KMS-11 (cell line): ENCODE measurements around the gene OR10D3.
"Not testable (repeated sequence)": the region's sequence is repeated elsewhere in the genome, so short reads cannot be mapped to it uniquely, and the experiment has no call there.

Experiments
- H2AFZ ChIP-seq: fragments of 200-600 bp; sonication (generic); 2 replicates; pipeline ENCODE4 v1.6.1; 2016; ENCODE audit warnings: antibody characterized with exemption, mixed run types, low read depth
- H3K27ac ChIP-seq: fragments of 200-600 bp; sonication (generic); 2 replicates; pipeline ENCODE4 v1.6.1; 2016; ENCODE audit warnings: mild to moderate bottlenecking, mixed run types
- H3K27me3 ChIP-seq: fragments of 200-600 bp; sonication (generic); 2 replicates; pipeline ENCODE4 v1.6.1; 2017; ENCODE audit warnings: mild to moderate bottlenecking, low read depth, mixed run types, moderate library complexity; ENCODE audit not compliant: insufficient read depth
- H3K36me3 ChIP-seq: fragments of 200-600 bp; sonication (generic); 2 replicates; pipeline ENCODE4 v1.6.1; 2017; ENCODE audit warnings: mild to moderate bottlenecking, mixed run types; ENCODE audit not compliant: insufficient read depth
- H3K4me1 ChIP-seq: fragments of 200-600 bp; sonication (generic); 2 replicates; pipeline ENCODE4 v1.6.1; 2016; ENCODE audit warnings: mild to moderate bottlenecking, low read depth, mixed run types; ENCODE audit not compliant: poor library complexity, severe bottlenecking
- H3K4me2 ChIP-seq: fragments of 200-600 bp; sonication (generic); 2 replicates; pipeline ENCODE4 v1.7.0; 2016; ENCODE audit warnings: mild to moderate bottlenecking, mixed run types
- H3K4me3 ChIP-seq: fragments of 200-600 bp; sonication (generic); IDR thresholded peaks from 2 replicates; pipeline ENCODE4 v1.6.1; 2017; ENCODE audit warnings: low read depth, low read length, mixed read lengths; ENCODE audit not compliant: insufficient read depth
- H3K79me2 ChIP-seq: fragments of 200-600 bp; sonication (generic); 2 replicates; pipeline ENCODE4 v1.6.1; 2016; ENCODE audit warnings: low read depth, mixed run types; ENCODE audit not compliant: insufficient read depth
- H3K9ac ChIP-seq: fragments of 200-600 bp; sonication (generic); 2 replicates; pipeline ENCODE4 v1.6.1; 2016; ENCODE audit warnings: mild to moderate bottlenecking, mixed run types
- H4K20me1 ChIP-seq: fragments of 200-600 bp; sonication (generic); 2 replicates; pipeline ENCODE4 v1.6.1; 2016; ENCODE audit warnings: mild to moderate bottlenecking, mixed run types; ENCODE audit not compliant: insufficient read depth
- CTCF ChIP-seq: fragments of 200-600 bp; sonication (generic); conservative IDR thresholded peaks from 2 replicates; pipeline ENCODE4 v1.6.1; 2017; ENCODE audit warnings: low read depth, mild to moderate bottlenecking, antibody characterized with exemption, low read length, moderate library complexity, mixed read lengths

The OR10D3 gene

GRCh38 chr11:124167826-124168231 lies 15.3 kb upstream of the OR10D3 start:
- no peaks in the 10 kb centered on the region for H3K27me3 ChIP-seq
- no peak overlapping the region for H3K4me3 ChIP-seq
- H3K9ac ChIP-seq: no peak overlapping the region
- no peak overlapping the region for H3K27ac ChIP-seq
- no peak for TF ChIP-seq CTCF
- no peaks in the 10 kb centered on the region for H3K4me1 ChIP-seq
- H3K4me2 ChIP-seq: no peak overlapping the region
- no peaks in the 10 kb centered on the region for H4K20me1 ChIP-seq
- no peaks in the 10 kb centered on the region for H3K79me2 ChIP-seq
- H2AFZ ChIP-seq: no peak overlapping the region
- H3K36me3 ChIP-seq: no peaks in the 10 kb centered on the region

GRCh38 chr11:124168796-124169195 lies 14.3 kb upstream of the OR10D3 start:
- no peaks in the 10 kb centered on the region for H3K27me3 ChIP-seq

GRCh38 chr11:124170315-124170714 lies 12.8 kb upstream of the OR10D3 start:
- H3K4me2 ChIP-seq, H2AFZ ChIP-seq, H3K9ac ChIP-seq: not testable (repeated sequence)

More at GRCh38 chr11:124168796-124169195, 14.3 kb upstream of the OR10D3 start:
- TF ChIP-seq CTCF: no peak
- no peaks in the 10 kb centered on the region for H4K20me1 ChIP-seq
- H3K27ac ChIP-seq: no peak overlapping the region
- no peaks in the 10 kb centered on the region for H3K4me1 ChIP-seq
- no peaks in the 10 kb centered on the region for H3K79me2 ChIP-seq
- no peak overlapping the region for H3K4me2 ChIP-seq
- no peak overlapping the region for H2AFZ ChIP-seq
- H3K9ac ChIP-seq: no peak overlapping the region
- no peak overlapping the region for H3K4me3 ChIP-seq
- H3K36me3 ChIP-seq: no peaks in the 10 kb centered on the region

GRCh38 chr11:124170801-124171586 lies 12.2 kb upstream of the OR10D3 start:
- no peak overlapping the region for H3K4me3 ChIP-seq
- H3K79me2 ChIP-seq: no peaks in the 10 kb centered on the region
- no peak overlapping the region for H3K9ac ChIP-seq
- no peak overlapping the region for H3K4me2 ChIP-seq
- no peaks in the 10 kb centered on the region for H3K36me3 ChIP-seq
- H3K27ac ChIP-seq: no peak overlapping the region
- no peak overlapping the region for H2AFZ ChIP-seq
- H3K4me1 ChIP-seq: no peaks in the 10 kb centered on the region
- no peaks in the 10 kb centered on the region for H4K20me1 ChIP-seq
- TF ChIP-seq CTCF: no peak
- H3K27me3 ChIP-seq: no peaks in the 10 kb centered on the region

More at GRCh38 chr11:124170315-124170714, 12.8 kb upstream of the OR10D3 start:
- H3K36me3 ChIP-seq, H3K79me2 ChIP-seq, H3K4me3 ChIP-seq, H3K4me1 ChIP-seq, H3K27ac ChIP-seq, H4K20me1 ChIP-seq, H3K27me3 ChIP-seq: not testable (repeated sequence)

- H3K4me2 ChIP-seq: no peak overlapping the region
- H3K9ac ChIP-seq: no peak overlapping the region
- no peaks in the 10 kb centered on the region for H3K36me3 ChIP-seq
- no peaks in the 10 kb centered on the region for H4K20me1 ChIP-seq
- no peaks in the 10 kb centered on the region for H3K79me2 ChIP-seq
- H2AFZ ChIP-seq: no peak overlapping the region
- no peaks in the 10 kb centered on the region for H3K4me1 ChIP-seq
- H3K4me3 ChIP-seq: no peak overlapping the region
- H3K27me3 ChIP-seq: no peaks in the 10 kb centered on the region
- no peak for TF ChIP-seq CTCF
- no peak overlapping the region for H3K27ac ChIP-seq
Observed at GRCh38 chr11:124172101-124172500, 11.0 kb upstream of the OR10D3 start.
